Psoas muscle (tissue), 8 donors: Measurements from ENCODE around the gene LIX1L. TPM values are rescaled to one million over a fixed set of nuclear protein-coding genes. Genes with fewer than 3 reads are reported as not detected.
A peak's percentile ranks its signal among the peaks of the same experiment; 100 is the strongest.

Experiments
- ATAC-seq, 4 donors: fragments of 200-7000 bp; cut with Tn5 transposase; one replicate each; pipeline ENCODE4 v1.9.1; 2020; ENCODE audit warnings: moderate library complexity in 3 of 4, mild to moderate bottlenecking in 2 of 4
- DNase-seq, 2 donors: peaks; one replicate each; pipeline ENCODE4 v3.0.0-alpha.2; 2020
- H3K27ac ChIP-seq: fragments of 200-600 bp; one replicate; pipeline ENCODE4 v1.8.0; 2022
- H3K27me3 ChIP-seq, 3 donors: fragments of 200-600 bp in 1 of 3; one replicate each; pipeline versions ENCODE4 v1.6.1 to v1.8.0; 2013 to 2022; ENCODE audit warnings: low read length in 2 of 3, mild to moderate bottlenecking in 2 of 3, moderate library complexity in 1 of 3; ENCODE audit not compliant: insufficient read depth in 3 of 3
- H3K36me3 ChIP-seq, 2 donors: fragments of 200-600 bp in 1 of 2; one replicate each; pipeline versions ENCODE4 v1.6.1 to v1.8.0; 2013 to 2022; ENCODE audit warnings: low read depth in 1 of 2, mild to moderate bottlenecking in 1 of 2, moderate library complexity in 1 of 2; ENCODE audit not compliant: insufficient read depth in 1 of 2
- H3K4me1 ChIP-seq: fragments of 200-600 bp; one replicate; pipeline ENCODE4 v1.8.0; 2022
- H3K4me3 ChIP-seq: fragments of 200-600 bp; one replicate; pipeline ENCODE4 v1.8.0; 2022; ENCODE audit warnings: mild to moderate bottlenecking
- H3K9me3 ChIP-seq: fragments of 200-600 bp; one replicate; pipeline ENCODE4 v1.8.0; 2022
- WGBS, 3 donors: extraction: QIAGEN DNeasy Blood & Tissue Kit; methylation state at CpG; one replicate each; pipeline versions ENCODE4 v1.1.6 to v1.1.7; 2013; 5-methylcytosine and 5-hydroxymethylcytosine counted together
- intact Hi-C, 2 donors: fragments of 100-400 bp; cut with DNase I; formaldehyde crosslinking; loops; one replicate each; pipeline versions ENCODE4 v1.11.0 to v1.14.2; 2022
- polyA plus RNA-seq, 3 donors: library from polyadenylated mRNA; stranded (reverse); fragments of 200-250 nt; gene quantifications; one replicate each; pipeline ENCODE4 v1.2.3, GENCODE V29; 2013
- total RNA-seq, 4 donors: library from RNA; stranded (reverse); fragmentation: NEBNext Ultra II Directional in 2 of 4; extraction: Animal tissue kit (Norgen Biotek cat#: 25700) in 2 of 4; gene quantifications; one replicate each; pipeline versions ENCODE4 v1.2.1 to v1.2.4, GENCODE V29; 2021 to 2023
- TF ChIP-seq, protein P1 (sequence below): fragments of 200-600 bp; IDR thresholded peaks from one replicate; pipeline ENCODE4 v1.8.0; 2022; ENCODE audit warnings: antibody characterized with exemption
- donor health status: healthy with polysubstance abuse.
- donor health status: DM: no; HTN: no; CAD: no; lungs with moderate emphysema.
- donor health status: Bipolar disorder and iron deficiency.
- donor health status: healthy.
- donor health status: DM: yes; HTN: yes; CAD: no.
- donor health status: DM: no; HTN: no; CAD: no.
- donor health status: DM: no; HTN: no; CAD: no.
- donor health status: DM: yes; HTN: yes; CAD: no.

Gene LIX1L
- total and polyA plus RNA-seq, 7 donors, result 14.6 to 59.7 (median 28.1) TPM

DNA sequence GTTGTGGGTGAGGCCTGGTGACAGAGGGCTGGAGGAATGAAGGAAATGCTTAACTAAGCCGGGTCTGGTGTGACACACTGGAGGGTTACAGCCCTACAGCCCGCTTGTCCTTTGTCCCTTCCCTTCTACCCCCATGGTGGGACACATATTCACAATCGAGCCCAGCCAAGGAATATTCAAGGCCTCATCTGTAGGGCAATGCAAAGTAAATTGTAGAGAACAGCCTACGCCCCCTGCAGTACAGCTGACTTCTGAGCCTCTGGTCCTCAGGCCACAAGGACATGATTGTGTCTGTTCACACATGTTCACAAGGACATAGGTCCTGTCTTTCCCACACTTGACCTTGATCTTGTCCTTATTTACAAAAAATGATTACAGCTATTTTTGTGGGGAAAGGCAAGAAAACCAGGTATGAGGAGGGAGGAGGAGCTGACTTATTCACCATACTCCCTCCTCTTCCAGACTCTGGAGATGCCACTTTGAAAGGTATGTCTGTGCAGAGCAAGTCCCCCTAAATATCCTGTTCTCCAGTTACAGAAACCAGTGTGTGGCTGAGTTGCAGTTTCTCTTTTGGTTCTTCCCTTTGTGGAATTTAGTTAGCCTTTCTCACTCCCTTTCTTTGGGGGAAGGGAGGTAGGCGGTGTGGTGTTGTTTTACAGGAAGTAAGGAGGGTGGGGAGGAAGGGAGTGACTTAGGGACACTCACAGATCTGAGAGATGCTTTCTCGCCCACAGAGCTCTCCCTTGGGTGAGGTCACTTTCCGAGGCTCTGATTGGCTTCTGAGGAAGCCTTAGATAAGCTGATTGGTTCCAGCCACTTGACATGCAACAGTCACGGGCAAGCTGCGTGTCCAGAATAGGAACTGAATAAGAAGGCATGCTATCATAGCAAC lies 21.3 kb upstream of the LIX1L start:
- 3 to 5% (median 3%) methylated on average over 9 of the region's 9 CpGs for WGBS, 3 donors
- Histone ChIP-seq H3K27ac (peak overlapping the region; percentile 98), H3K27me3 (no peaks in the 10 kb centered on the region), H3K36me3 (peaks cover 0 to 11% of the 10 kb centered on the region in 2 donors), H3K4me3 (peak overlapping the region; percentile 50), H3K9me3 (no peaks in the 10 kb centered on the region), H3K4me1 (peaks cover 63% of the 10 kb centered on the region)
- DNase-seq (peak; percentile 90 to 94), ATAC-seq (peak; percentile 78 to 83 (median 82))
- intact Hi-C loops, result loop anchor here in 1 of 2 donors (2.0 kb wide), 1 partner anchor 18 kb away; no protein-coding TSS in a partner anchor
- TF ChIP-seq, protein P1, sequence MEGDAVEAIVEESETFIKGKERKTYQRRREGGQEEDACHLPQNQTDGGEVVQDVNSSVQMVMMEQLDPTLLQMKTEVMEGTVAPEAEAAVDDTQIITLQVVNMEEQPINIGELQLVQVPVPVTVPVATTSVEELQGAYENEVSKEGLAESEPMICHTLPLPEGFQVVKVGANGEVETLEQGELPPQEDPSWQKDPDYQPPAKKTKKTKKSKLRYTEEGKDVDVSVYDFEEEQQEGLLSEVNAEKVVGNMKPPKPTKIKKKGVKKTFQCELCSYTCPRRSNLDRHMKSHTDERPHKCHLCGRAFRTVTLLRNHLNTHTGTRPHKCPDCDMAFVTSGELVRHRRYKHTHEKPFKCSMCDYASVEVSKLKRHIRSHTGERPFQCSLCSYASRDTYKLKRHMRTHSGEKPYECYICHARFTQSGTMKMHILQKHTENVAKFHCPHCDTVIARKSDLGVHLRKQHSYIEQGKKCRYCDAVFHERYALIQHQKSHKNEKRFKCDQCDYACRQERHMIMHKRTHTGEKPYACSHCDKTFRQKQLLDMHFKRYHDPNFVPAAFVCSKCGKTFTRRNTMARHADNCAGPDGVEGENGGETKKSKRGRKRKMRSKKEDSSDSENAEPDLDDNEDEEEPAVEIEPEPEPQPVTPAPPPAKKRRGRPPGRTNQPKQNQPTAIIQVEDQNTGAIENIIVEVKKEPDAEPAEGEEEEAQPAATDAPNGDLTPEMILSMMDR, result peak; percentile 27

DNA sequence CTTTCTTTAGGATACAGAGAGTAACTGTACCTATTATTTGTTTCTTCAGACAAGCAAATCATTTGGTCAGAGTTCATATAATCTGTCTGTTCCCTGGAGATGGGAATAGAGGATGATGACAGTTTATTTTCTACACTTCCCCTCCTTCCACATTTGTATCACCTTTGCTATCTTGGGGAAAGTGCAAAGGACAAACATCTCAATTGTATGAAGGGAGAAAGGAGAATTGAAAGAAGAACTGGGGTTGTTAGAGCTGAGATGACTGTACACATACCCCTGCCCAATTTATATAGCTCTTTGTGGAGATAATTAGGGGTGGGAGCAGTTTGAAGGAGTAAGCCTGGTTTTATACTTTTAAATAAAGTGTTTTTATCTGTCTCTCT lies 20.6 kb upstream of the LIX1L start:
- Histone ChIP-seq H3K36me3 (peaks cover 0 to 11% of the 10 kb centered on the region in 2 donors), H3K27ac (peak overlapping the region; percentile 98), H3K4me3 (peak overlapping the region; percentile 50), H3K4me1 (peaks cover 56% of the 10 kb centered on the region), H3K27me3 (no peaks in the 10 kb centered on the region), H3K9me3 (no peaks in the 10 kb centered on the region)
- TF ChIP-seq, protein P1, result no peak
- intact Hi-C loops, result loop anchor here in 1 of 2 donors (2.0 kb wide), 1 partner anchor 18 kb away; no protein-coding TSS in a partner anchor
- no peak for DNase-seq
- no peak for ATAC-seq

DNA sequence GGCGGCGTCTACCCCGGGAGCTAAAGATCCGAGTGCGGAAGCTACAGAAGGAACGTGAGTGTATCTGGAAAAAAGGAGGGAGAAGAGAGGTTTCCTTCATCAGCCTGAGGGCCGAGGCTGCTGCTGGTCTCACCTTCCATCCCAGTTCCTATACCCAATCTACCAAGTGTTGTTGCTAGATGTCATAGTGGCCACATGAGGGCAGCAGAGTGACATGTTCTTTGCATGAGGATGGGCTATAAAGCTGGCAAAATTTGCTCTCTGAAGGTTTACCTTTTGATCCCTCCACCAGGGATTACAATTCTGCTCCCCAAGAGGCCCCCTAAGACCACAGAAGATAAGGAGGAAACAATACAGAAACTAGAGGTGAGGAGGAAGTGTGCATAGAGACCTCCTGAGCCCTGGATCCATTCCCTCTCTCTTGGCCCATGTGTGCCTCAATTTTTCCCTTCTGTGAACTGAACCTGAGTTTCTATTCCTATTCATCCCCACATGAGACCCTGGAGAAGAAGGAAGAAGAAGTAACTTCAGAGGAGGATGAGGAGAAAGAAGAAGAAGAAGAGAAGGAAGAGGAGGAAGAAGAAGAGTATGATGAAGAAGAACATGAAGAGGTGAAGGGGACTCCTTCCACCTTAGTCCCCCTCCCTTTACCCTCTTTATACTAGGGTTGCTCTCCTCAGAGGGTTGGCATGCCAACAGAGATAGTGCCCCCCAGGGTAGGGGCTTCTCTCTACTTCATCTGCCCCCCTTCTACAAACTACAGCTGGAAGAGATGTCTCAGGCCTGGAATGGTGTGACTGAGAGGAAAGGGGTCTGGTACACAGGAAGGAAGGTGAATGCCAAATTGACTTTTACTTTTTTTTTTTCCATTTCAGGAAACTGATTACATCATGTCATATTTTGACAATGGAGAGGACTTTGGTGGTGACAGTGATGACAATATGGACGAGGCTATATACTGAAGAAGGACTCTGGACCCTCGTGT lies 20.0 kb upstream of the LIX1L start:
- Histone ChIP-seq H3K9me3 (no peaks in the 10 kb centered on the region), H3K27me3 (no peaks in the 10 kb centered on the region), H3K4me3 (peak overlapping the region; percentile 50), H3K4me1 (peaks cover 52% of the 10 kb centered on the region), H3K36me3 (peaks cover 0 to 11% of the 10 kb centered on the region in 2 donors), H3K27ac (peak overlapping the region; percentile 98)
- ATAC-seq (peak; percentile 20 to 47 (median 29)), DNase-seq (peak; percentile 63 to 77)
- TF ChIP-seq, protein P1, result peak; percentile 86
- 14 to 23% (median 19%) methylated on average over 9 of the region's 9 CpGs for WGBS, 3 donors
- intact Hi-C loops, result loop anchor here (2.0 kb wide), 2 partner anchors 17 to 35 kb away; no protein-coding TSS in a partner anchor

DNA sequence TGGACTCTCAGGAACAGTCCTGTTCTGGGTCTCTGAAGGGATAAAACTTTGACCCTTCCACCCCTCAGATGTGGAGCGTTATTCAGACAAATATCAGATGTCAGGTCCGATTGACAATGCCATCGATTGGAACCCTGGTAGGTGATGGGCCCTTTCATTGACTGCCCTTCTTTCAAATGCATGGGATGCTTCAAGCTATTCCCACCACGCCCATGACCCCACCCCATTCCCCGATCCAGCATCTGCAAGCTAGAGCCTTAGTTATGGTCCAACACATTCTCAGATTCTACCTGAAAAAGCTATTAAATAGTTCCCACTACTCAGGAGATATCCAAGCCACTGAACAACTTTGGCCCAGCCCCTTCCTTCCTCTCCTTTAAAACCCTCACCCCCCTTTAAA lies 19.2 kb upstream of the LIX1L start:
- ATAC-seq (no peak), DNase-seq (peak in 1 of 2 donors; percentile 35)
- Histone ChIP-seq H3K4me1 (peaks cover 44% of the 10 kb centered on the region), H3K27ac (peak overlapping the region; percentile 98), H3K27me3 (no peaks in the 10 kb centered on the region), H3K4me3 (no peak overlapping the region), H3K9me3 (no peaks in the 10 kb centered on the region), H3K36me3 (peaks cover 0 to 11% of the 10 kb centered on the region in 2 donors)
- TF ChIP-seq, protein P1, result no peak
- intact Hi-C loops, result loop anchor here in 1 of 2 donors (2.0 kb wide), 1 partner anchor 36 kb away; no protein-coding TSS in a partner anchor
- 76 to 78% (median 78%) methylated on average over 5 of the region's 5 CpGs for WGBS, 3 donors
